Neuron (in vitro differentiated cells): Measurements from ENCODE around the gene CYP17A1.
"Not testable (repeated sequence)": the region's sequence is repeated elsewhere in the genome, so short reads cannot be mapped to it uniquely, and the experiment has no call there.

Source experiments
- H2AFZ ChIP-seq: one replicate; pipeline ENCODE4 v1.6.1; 2013; ENCODE audit warnings: low read depth, mild to moderate bottlenecking, inconsistent platforms, low read length, moderate library complexity
- H3K27me3 ChIP-seq: one replicate; pipeline ENCODE4 v1.6.1; 2013; ENCODE audit warnings: low read length; ENCODE audit not compliant: insufficient read depth
- H3K36me3 ChIP-seq: one replicate; pipeline ENCODE4 v1.6.1; 2013; ENCODE audit warnings: low read length; ENCODE audit not compliant: insufficient read depth
- H3K4me1 ChIP-seq: one replicate; pipeline ENCODE4 v1.6.1; 2013; ENCODE audit warnings: low read length; ENCODE audit not compliant: insufficient read depth
- H3K4me3 ChIP-seq: 2 replicates; pipeline ENCODE4 v1.5.1; 2013; ENCODE audit warnings: mild to moderate bottlenecking, low read length, moderate library complexity
- H3K9me3 ChIP-seq: one replicate; pipeline ENCODE4 v1.6.1; 2013; ENCODE audit warnings: low read length

Gene CYP17A1

DNA sequence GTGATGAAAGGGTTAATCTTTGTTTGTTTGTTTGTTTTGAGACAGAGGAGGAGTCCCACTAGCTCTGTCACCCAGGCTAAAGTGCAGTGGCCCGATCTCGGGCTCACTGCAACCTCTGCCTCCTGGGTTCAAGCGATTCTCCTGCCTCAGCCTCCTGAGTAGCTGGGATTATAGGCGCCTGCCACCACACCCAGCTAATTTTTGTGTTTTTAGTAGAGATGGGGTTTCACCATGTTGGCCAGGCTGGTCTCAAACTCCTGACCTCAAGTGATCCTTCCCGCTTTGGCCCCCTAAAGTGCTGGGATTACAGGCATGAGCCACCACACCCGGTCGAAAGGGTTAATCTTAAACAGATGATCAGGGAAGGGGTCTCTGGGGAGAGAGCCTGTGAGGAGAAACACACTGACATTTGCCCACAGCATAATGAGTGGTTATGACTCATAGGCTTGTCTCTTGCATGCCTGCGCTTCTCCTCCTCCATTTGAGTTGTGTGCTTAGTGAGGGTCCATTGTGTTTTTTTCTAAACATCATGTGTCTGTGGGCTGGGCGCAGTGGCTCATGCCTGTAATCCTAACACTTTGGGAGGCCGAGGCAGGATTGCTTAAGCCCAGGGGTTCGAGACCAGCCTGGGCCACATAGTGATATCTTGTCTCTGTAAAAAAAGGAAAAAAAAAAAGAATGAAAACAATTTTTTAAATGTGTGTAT lies 18.7 kb upstream of the CYP17A1 start:
- H3K9me3 ChIP-seq, H2AFZ ChIP-seq, H3K36me3 ChIP-seq, H3K27me3 ChIP-seq, H3K4me3 ChIP-seq: not testable (repeated sequence)
- peaks cover 11% of the 10 kb centered on the region for H3K4me1 ChIP-seq

GRCh38 chr10:102853237-102853636 lies 16.0 kb upstream of the CYP17A1 start:
- not testable (repeated sequence) for H3K27me3 ChIP-seq, H3K36me3 ChIP-seq, H3K4me3 ChIP-seq, H3K9me3 ChIP-seq, H2AFZ ChIP-seq
- peaks cover 15% of the 10 kb centered on the region for H3K4me1 ChIP-seq

DNA sequence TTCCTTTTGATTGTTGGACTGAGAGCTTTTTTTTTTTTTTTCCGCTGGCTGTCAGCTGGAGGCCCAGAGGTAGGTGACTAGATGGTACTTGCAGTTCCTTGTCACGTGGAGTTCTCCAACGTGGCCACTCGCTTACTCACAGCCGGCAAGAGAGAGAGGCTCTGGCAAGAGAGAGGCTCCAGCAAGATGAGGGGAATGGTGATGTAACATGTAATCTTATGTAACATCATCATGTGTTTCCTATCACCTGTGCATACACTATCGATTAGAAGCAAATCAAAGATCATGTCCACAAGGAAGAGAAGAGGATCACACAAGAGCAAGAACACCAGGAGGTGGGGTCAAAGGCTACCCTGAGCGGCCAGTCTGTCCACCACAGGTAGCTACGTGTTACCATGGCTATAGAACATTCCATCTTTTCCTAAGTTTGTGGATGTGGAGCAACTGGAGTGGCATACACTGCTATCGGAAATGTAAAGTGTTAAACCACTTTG lies 12.9 kb upstream of the CYP17A1 start:
- Histone ChIP-seq H3K4me1 (peaks cover 6% of the 10 kb centered on the region), H3K27me3 (no peaks in the 10 kb centered on the region), H2AFZ (no peak overlapping the region), H3K4me3 (no peak overlapping the region), H3K36me3 (no peaks in the 10 kb centered on the region), H3K9me3 (peaks cover 3% of the 10 kb centered on the region)

DNA sequence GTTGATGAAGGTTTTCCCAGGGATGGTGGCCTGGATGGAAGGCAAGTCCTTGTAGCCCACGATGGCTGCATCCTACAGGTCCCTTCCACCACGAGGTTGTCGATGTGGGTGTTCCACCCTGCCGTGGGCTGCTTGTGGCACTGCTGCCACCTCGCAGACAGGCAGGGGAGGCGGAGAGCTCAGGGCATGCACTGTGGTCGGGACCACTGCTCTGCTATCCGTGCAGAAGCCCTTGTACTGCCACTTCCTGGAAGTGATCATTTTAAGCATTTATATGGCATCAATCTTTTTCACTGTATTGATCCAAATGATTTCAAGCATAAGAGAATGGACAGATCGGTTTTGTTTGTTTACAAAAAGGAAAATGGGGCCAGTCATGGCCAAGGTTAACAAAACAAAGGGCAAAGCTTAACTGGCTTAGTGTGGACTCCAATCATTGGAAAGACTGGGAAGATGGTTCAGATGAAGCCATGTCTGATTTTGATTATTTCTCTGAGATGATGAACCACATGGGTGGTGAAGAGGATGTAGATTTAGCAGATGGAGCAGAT lies 8.2 kb upstream of the CYP17A1 start:
- Histone ChIP-seq H3K4me1 (no peaks in the 10 kb centered on the region), H3K36me3 (no peaks in the 10 kb centered on the region), H3K9me3 (peaks cover 5% of the 10 kb centered on the region), H3K4me3 (no peak overlapping the region), H3K27me3 (peaks cover 2% of the 10 kb centered on the region), H2AFZ (no peak overlapping the region)

DNA sequence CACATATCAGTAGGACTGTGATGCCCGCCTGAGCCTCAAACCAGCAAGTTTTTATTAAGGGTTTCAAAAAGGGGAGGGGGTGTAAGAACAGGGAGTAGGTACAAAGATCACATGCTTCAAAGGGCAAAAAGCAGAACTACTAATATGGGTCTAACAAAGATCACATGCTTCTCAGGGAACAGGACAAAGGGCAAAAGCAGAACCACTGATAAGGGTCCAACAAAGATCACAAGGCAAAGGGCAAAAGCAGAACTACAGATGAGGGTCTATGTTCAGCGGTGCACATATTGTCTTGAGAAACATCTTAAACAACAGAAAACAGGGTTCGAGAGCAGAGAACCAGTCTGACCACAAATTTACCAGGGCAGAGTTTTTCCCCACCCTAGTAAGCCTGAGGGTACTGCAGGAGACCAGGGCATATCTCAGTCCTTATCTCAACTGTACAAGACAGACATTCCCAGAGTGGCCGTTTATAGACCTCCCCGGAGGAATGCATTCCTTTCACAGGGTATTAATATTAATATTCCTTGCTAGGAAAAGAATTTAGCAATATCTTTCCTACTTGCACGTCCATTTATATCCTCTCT lies 7.1 kb upstream of the CYP17A1 start:
- H3K27me3 ChIP-seq, H3K4me1 ChIP-seq, H3K4me3 ChIP-seq, H3K9me3 ChIP-seq, H2AFZ ChIP-seq, H3K36me3 ChIP-seq: not testable (repeated sequence)

- not testable (repeated sequence) for H2AFZ ChIP-seq, H3K36me3 ChIP-seq, H3K27me3 ChIP-seq, H3K4me1 ChIP-seq, H3K4me3 ChIP-seq, H3K9me3 ChIP-seq
These were observed 5.9 kb upstream of the CYP17A1 start for GRCh38 chr10:102843139-102843538.

DNA sequence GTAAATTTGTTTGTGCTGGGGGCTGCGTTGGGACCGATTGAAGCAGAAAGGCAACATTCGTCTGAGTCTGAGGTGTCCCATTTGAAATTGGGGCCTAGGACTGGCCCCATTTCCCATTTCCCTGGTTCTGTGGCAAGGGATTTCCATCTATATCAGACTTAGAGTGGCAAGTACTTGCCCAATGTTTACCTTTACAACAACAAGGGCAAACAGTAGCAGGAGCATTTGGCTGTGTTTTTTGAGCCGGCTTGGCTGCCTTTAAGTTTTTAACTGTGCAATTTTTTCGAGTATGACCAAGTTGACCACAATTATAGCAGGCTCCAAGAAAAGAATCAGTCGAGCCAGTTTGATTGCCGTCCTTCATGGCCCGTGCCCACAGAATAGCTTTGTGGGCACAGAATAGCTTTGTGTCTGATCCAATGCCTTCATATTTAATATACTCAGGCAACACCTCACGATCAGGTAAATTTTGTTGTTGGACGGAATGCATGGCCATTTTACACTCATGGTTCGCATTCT lies 4.7 kb upstream of the CYP17A1 start:
- H3K36me3 ChIP-seq, result no peaks in the 10 kb centered on the region
- H3K4me1 ChIP-seq, result no peaks in the 10 kb centered on the region
- H3K9me3 ChIP-seq, result peaks cover 6% of the 10 kb centered on the region
- H3K27me3 ChIP-seq, result peaks cover 2% of the 10 kb centered on the region
- H2AFZ ChIP-seq, result no peak overlapping the region
- H3K4me3 ChIP-seq, result no peak overlapping the region

DNA sequence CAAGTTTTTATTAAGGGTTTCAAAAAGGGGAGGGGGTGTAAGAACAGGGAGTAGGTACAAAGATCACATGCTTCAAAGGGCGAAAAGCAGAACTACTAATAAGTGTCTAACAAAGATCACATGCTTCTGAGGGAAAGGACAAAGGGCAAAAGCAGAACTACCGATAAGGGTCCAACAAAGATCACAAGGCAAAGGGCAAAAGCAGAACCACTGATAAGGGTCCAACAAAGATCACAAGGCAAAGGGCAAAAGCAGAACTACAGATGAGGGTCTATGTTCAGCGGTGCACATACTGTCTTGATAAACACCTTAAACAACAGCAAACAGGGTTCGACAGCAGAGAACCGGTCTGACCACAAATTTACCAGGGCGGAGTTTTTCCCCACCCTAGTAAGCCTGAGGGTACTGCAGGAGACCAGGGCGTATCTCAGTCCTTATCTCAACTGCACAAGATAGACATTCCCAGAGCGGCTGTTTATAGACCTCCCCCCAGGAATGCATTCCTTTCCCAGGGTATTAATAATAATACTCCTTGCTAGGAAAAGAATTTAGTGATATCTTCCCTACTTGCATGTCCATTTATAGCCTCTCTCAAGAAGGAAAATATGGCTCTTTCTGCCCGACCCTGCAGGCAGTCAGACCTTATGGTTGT lies 1.2 kb upstream of the CYP17A1 start:
- H3K4me1 ChIP-seq, H3K36me3 ChIP-seq, H3K9me3 ChIP-seq, H3K27me3 ChIP-seq, H2AFZ ChIP-seq, H3K4me3 ChIP-seq: not testable (repeated sequence)

- Histone ChIP-seq H3K4me3 (no peak overlapping the region), H3K9me3 (peaks cover 4% of the 10 kb centered on the region), H3K4me1 (no peaks in the 10 kb centered on the region), H2AFZ (no peak overlapping the region), H3K36me3 (no peaks in the 10 kb centered on the region), H3K27me3 (no peaks in the 10 kb centered on the region)
These were observed 2.2 kb downstream of the CYP17A1 start for GRCh38 chr10:102835007-102835482.

DNA sequence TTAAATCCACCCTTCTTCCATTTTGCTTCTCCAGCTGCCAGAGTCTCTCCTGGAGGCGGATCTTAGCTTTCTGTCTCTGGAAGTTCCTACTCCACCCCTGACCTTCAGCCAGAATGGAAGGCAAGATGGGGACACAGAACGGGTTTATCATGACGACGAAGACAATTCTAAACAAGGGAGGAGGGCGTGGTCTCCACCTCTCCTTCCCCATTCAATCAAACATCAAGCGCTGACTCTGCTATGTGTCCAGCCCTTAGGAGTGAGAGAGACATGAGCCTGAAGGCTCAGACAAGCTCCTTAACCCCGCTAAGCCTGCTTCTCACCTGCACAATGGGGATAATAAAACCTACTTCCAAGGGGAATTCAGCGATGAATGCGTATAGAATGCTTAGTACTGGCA lies 3.1 kb downstream of the CYP17A1 start:
- peaks cover 4% of the 10 kb centered on the region for H3K9me3 ChIP-seq
- H3K4me1 ChIP-seq, result no peaks in the 10 kb centered on the region
- H3K36me3 ChIP-seq, result no peaks in the 10 kb centered on the region
- H2AFZ ChIP-seq, result no peak overlapping the region
- H3K27me3 ChIP-seq, result no peaks in the 10 kb centered on the region
- no peak overlapping the region for H3K4me3 ChIP-seq

- Histone ChIP-seq H2AFZ (no peak overlapping the region), H3K4me1 (no peaks in the 10 kb centered on the region), H3K4me3 (no peak overlapping the region), H3K9me3 (peaks cover 4% of the 10 kb centered on the region), H3K36me3 (no peaks in the 10 kb centered on the region), H3K27me3 (no peaks in the 10 kb centered on the region)
These were observed 4.2 kb downstream of the CYP17A1 start for GRCh38 chr10:102832987-102833386.

DNA sequence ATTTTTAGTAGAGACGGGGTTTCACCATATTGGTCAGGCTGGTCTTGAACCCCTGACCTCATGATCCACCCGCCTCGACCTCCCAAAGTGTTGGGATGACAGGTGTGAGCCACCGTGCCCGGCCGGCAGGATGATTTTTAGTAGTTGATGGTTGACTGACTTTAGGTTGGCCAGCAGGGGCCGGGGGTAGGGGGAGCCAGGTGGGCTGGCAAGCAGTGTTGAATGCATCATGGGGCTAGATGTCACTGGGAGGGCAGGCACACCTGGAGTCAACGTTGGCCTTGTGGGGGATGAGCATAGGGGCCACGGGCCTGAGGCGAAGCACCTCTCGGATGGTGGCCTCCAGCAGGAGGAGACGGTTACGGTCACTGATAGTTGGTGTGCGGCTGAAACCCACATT lies 5.0 kb downstream of the CYP17A1 start:
- H3K4me3 ChIP-seq, result no peak overlapping the region
- no peaks in the 10 kb centered on the region for H3K36me3 ChIP-seq

More for the DNA sequence above, 5.0 kb downstream of the CYP17A1 start:
- peaks cover 1% of the 10 kb centered on the region for H3K9me3 ChIP-seq
- H2AFZ ChIP-seq, result no peak overlapping the region
- H3K27me3 ChIP-seq, result no peaks in the 10 kb centered on the region
- no peaks in the 10 kb centered on the region for H3K4me1 ChIP-seq
